Tibial nerve (tissue), 4 donors: Measurements from ENCODE around the gene PLEKHG1. TPM values are rescaled to one million over a fixed set of nuclear protein-coding genes. Genes with fewer than 3 reads are reported as not detected.

Experiments used
- DNase-seq, 2 donors: peaks; one replicate each; pipeline ENCODE4 v3.0.0-alpha.2; 2019; ENCODE audit warnings: low spot score in 2 of 2
- H3K27ac ChIP-seq, 4 donors: fragments of 200-600 bp; sonication (generic) in 3 of 4; one replicate each; pipeline ENCODE4 v1.5.1; 2017 to 2019; ENCODE audit warnings: mild to moderate bottlenecking in 1 of 4
- H3K27me3 ChIP-seq, 2 donors: fragments of 200-600 bp; sonication (generic) in 1 of 2; one replicate each; pipeline versions ENCODE4 v1.5.1 to v1.6.0; 2017 to 2019
- H3K36me3 ChIP-seq, 3 donors: fragments of 200-600 bp; sonication (generic); one replicate each; pipeline ENCODE4 v1.5.1; 2018 to 2019
- H3K4me1 ChIP-seq, 4 donors: fragments of 200-600 bp; sonication (generic) in 3 of 4; one replicate each; pipeline ENCODE4 v1.5.1; 2017 to 2019
- H3K4me3 ChIP-seq, 4 donors: fragments of 200-600 bp; sonication (generic) in 3 of 4; one replicate each; pipeline ENCODE4 v1.5.1; 2017 to 2019; ENCODE audit warnings: mild to moderate bottlenecking in 1 of 4, moderate library complexity in 1 of 4
- H3K9me3 ChIP-seq, 4 donors: fragments of 200-600 bp; sonication (generic) in 3 of 4; one replicate each; pipeline ENCODE4 v1.5.1; 2017 to 2019
- EP300 ChIP-seq, 2 donors: sonication (generic); formaldehyde crosslinking; IDR thresholded peaks; one replicate each; pipeline ENCODE4 v1.6.1; 2017; ENCODE audit warnings: antibody characterized with exemption in 2 of 2, mild to moderate bottlenecking in 1 of 2
- POLR2A ChIP-seq, 2 donors: fragments of 450-650 bp; IDR thresholded peaks; one replicate each; pipeline ENCODE4 v1.6.1; 2017; ENCODE audit warnings: antibody characterized with exemption in 2 of 2, mild to moderate bottlenecking in 2 of 2, moderate library complexity in 2 of 2
- WGBS, 2 donors: methylation state at CpG; one replicate each; pipeline ENCODE4 v1.1.5; 2018; 5-methylcytosine and 5-hydroxymethylcytosine counted together
- total RNA-seq, 4 donors: library from RNA; depleted of rRNA; stranded (reverse); fragments of >200 nt; gene quantifications; one replicate each; pipeline ENCODE4 v1.1.0, GENCODE V29; 2016
- TF ChIP-seq, protein P1 (sequence below), 5 experiments: fragments of 200-600 bp in 3 of 5; fragments of 450-650 bp in 2 of 5; sonication (generic) in 3 of 5; IDR thresholded peaks; one replicate each; pipeline ENCODE4 v1.5.1; 2016 to 2019; ENCODE audit warnings: antibody characterized with exemption in 5 of 5, mild to moderate bottlenecking in 3 of 5, moderate library complexity in 2 of 5

Gene PLEKHG1
- total RNA-seq, 4 donors from 2014 or later = 25.6 to 50.1 (median 39.7) TPM

DNA sequence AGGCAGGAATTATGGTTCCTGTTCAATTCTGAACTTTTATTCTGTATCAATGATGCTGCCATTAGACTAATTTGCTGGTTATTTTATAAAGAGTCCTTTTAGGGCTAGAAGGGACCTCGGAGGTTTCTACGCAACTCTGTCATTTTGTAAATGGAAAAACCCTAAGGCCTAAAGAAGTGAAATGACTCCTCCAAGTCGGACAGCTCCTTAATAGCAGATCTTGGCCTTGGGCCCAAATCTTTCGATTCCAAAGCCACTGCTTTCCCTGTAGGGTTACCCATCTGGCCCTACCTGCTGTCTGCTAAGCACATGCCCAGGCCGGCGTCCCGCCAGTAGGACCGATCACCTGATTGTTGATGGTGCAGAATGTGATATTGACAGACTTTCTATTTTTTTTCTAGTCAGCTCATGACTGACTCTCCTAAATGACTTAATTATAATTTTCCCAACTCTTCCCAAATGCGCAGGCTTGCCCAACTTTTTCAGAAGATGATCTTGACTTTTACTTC, 40.2 kb downstream of the PLEKHG1 start:
- 83 to 98% methylated on average over 9 of the region's 9 CpGs for WGBS, 2 donors
- H3K27me3 ChIP-seq = no peaks in the 10 kb centered on the region
- TF ChIP-seq, protein P1, sequence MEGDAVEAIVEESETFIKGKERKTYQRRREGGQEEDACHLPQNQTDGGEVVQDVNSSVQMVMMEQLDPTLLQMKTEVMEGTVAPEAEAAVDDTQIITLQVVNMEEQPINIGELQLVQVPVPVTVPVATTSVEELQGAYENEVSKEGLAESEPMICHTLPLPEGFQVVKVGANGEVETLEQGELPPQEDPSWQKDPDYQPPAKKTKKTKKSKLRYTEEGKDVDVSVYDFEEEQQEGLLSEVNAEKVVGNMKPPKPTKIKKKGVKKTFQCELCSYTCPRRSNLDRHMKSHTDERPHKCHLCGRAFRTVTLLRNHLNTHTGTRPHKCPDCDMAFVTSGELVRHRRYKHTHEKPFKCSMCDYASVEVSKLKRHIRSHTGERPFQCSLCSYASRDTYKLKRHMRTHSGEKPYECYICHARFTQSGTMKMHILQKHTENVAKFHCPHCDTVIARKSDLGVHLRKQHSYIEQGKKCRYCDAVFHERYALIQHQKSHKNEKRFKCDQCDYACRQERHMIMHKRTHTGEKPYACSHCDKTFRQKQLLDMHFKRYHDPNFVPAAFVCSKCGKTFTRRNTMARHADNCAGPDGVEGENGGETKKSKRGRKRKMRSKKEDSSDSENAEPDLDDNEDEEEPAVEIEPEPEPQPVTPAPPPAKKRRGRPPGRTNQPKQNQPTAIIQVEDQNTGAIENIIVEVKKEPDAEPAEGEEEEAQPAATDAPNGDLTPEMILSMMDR (IDR thresholded peaks at IDR 0.05) = no peak
- peaks cover 0 to 25% (median 11%) of the 10 kb centered on the region in 4 donors for H3K4me1 ChIP-seq
- H3K9me3 ChIP-seq = no peaks in the 10 kb centered on the region
- no peaks in the 10 kb centered on the region for H3K36me3 ChIP-seq
- DNase-seq = no peak
- no peak overlapping the region for H3K27ac ChIP-seq
- no peak overlapping the region for H3K4me3 ChIP-seq

GRCh38 chr6:150640556-150641209, 41.0 kb downstream of the PLEKHG1 start:
- Histone ChIP-seq H3K4me1 (peaks cover 0 to 23% (median 7%) of the 10 kb centered on the region in 4 donors), H3K27ac (peak overlapping the region in 3 of 4 donors; percentile 7 to 66 (median 33)), H3K4me3 (no peak overlapping the region), H3K36me3 (no peaks in the 10 kb centered on the region), H3K27me3 (no peaks in the 10 kb centered on the region), H3K9me3 (no peaks in the 10 kb centered on the region)
- WGBS, 2 donors = 85 to 89% methylated on average over 7 of the region's 7 CpGs
- no peak for DNase-seq
- TF ChIP-seq, protein P1 (IDR thresholded peaks at IDR 0.05) = no peak
- no peak for TF ChIP-seq EP300 (IDR thresholded peaks at IDR 0.05)
- no peak for TF ChIP-seq POLR2A (IDR thresholded peaks at IDR 0.05)

GRCh38 chr6:150641398-150642139, 41.9 kb downstream of the PLEKHG1 start:
- H3K27ac ChIP-seq = peak overlapping the region in 3 of 4 donors; percentile 7 to 66 (median 20)

GRCh38 chr6:150646228-150646627, 46.5 kb downstream of the PLEKHG1 start:
- 84 to 88% methylated on average over 2 of the region's 2 CpGs for WGBS, 2 donors

More at GRCh38 chr6:150641398-150642139, 41.9 kb downstream of the PLEKHG1 start:
- peaks cover 0 to 19% (median 6%) of the 10 kb centered on the region in 4 donors for H3K4me1 ChIP-seq
- no peaks in the 10 kb centered on the region for H3K36me3 ChIP-seq
- H3K9me3 ChIP-seq = no peaks in the 10 kb centered on the region
- TF ChIP-seq, protein P1 (IDR thresholded peaks at IDR 0.05) = no peak
- TF ChIP-seq POLR2A (IDR thresholded peaks at IDR 0.05) (no peak), EP300 (IDR thresholded peaks at IDR 0.05) (no peak)
- no peaks in the 10 kb centered on the region for H3K27me3 ChIP-seq
- H3K4me3 ChIP-seq = peak overlapping the region in 1 of 4 donors; percentile 33
- DNase-seq = no peak
- WGBS, 2 donors = 22 to 23% methylated on average over 6 of the region's 6 CpGs

More at GRCh38 chr6:150646228-150646627, 46.5 kb downstream of the PLEKHG1 start:
- Histone ChIP-seq H3K27ac (no peak overlapping the region), H3K4me1 (peaks cover 0 to 12% (median 4%) of the 10 kb centered on the region in 4 donors), H3K27me3 (no peaks in the 10 kb centered on the region), H3K36me3 (no peaks in the 10 kb centered on the region), H3K4me3 (no peak overlapping the region), H3K9me3 (no peaks in the 10 kb centered on the region)
- TF ChIP-seq POLR2A (IDR thresholded peaks at IDR 0.05) (no peak), EP300 (IDR thresholded peaks at IDR 0.05) (no peak)
- TF ChIP-seq, protein P1 (IDR thresholded peaks at IDR 0.05) = no peak
- no peak for DNase-seq
